Vagina (tissue), 2 donors: ENCODE results near the gene LST1.

Experiments
- POLR2A ChIP-seq, 2 donors: fragments of 450-650 bp; IDR thresholded peaks; one replicate each; pipeline ENCODE4 v1.6.1; 2017; ENCODE audit warnings: antibody characterized with exemption in 2 of 2, mild to moderate bottlenecking in 2 of 2, moderate library complexity in 2 of 2
- POLR2AphosphoS5 ChIP-seq, 2 donors: sonication (generic); formaldehyde crosslinking; IDR thresholded peaks; one replicate each; pipeline ENCODE4 v1.9.0; 2017; ENCODE audit warnings: antibody characterized with exemption in 2 of 2, mild to moderate bottlenecking in 2 of 2, low read depth in 1 of 2; ENCODE audit not compliant: insufficient read depth in 1 of 2
- TF ChIP-seq, protein P1 (sequence below), 3 experiments: fragments of 450-650 bp in 2 of 3; fragments of 200-600 bp in 1 of 3; sonication (generic) in 1 of 3; IDR thresholded peaks; one replicate each; pipeline ENCODE4 v1.5.1; 2017 to 2019; ENCODE audit warnings: antibody characterized with exemption in 3 of 3, mild to moderate bottlenecking in 2 of 3, moderate library complexity in 2 of 3

DNA sequence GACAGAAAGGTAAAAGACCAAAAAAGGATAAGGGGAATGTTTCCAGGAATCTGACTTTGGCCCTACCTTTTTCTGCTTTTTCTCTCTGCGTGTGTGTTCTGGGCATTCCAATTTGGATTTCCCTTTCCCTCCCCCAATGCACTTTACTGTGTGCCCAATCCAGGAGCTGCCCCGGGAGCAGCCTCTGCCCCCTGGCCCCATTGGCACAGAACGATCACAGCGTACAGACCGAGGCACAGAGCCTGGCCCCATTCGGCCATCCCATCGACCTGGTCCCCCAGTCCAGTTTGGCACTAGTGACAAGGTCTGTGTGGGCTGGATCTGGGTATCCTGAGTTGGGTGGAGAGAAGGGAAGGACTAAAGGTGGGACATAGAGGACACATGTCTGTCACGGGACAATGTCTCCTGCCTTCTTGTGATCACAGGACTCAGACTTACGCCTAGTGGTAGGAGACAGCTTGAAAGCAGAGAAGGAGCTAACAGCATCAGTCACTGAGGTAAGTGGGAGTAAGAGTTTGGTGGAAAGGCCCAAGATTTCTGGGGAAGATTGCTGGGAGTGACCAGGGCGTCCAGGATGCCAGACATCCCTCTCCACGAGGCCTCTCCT, 49.0 kb downstream of the LST1 start:
- TF ChIP-seq POLR2A (IDR thresholded peaks at IDR 0.05) (no peak), POLR2AphosphoS5 (IDR thresholded peaks at IDR 0.05; ENCODE audit: insufficient read depth in 1 of 2, low read depth in 1 of 2) (no peak)
- TF ChIP-seq, protein P1, sequence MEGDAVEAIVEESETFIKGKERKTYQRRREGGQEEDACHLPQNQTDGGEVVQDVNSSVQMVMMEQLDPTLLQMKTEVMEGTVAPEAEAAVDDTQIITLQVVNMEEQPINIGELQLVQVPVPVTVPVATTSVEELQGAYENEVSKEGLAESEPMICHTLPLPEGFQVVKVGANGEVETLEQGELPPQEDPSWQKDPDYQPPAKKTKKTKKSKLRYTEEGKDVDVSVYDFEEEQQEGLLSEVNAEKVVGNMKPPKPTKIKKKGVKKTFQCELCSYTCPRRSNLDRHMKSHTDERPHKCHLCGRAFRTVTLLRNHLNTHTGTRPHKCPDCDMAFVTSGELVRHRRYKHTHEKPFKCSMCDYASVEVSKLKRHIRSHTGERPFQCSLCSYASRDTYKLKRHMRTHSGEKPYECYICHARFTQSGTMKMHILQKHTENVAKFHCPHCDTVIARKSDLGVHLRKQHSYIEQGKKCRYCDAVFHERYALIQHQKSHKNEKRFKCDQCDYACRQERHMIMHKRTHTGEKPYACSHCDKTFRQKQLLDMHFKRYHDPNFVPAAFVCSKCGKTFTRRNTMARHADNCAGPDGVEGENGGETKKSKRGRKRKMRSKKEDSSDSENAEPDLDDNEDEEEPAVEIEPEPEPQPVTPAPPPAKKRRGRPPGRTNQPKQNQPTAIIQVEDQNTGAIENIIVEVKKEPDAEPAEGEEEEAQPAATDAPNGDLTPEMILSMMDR (IDR thresholded peaks at IDR 0.05), result no peak
